Iris pigment epithelial cell (primary cell): Measurements from ENCODE around the gene HK1.
A peak's percentile ranks its signal among the peaks of the same experiment; 100 is the strongest.

Experiments
- DNase-seq: peaks from one replicate; pipeline ENCODE4 v3.0.0-alpha.2; 2011; ENCODE audit warnings: low read depth

Gene HK1

DNA sequence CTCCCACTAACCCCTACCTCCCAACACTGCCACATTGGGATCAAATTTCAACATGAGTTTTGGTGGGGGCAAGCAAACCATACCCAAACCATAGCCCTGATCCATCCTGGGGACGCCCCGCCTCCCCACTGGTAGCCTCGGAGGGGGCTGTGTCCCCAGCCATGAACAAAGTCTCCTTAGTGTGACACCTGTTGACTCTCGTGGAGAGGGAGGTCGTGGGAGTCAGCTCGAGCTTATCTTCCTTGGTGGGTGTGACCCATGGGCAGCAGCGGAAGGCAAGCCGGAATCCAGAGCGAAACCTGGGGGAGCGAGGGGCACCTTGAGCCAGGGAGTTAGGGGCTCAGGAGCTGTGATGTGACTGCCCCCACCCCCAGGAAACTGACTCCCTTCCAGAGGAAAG is 126.5 kb downstream of the HK1 start:
- DNase-seq = no peak

DNA sequence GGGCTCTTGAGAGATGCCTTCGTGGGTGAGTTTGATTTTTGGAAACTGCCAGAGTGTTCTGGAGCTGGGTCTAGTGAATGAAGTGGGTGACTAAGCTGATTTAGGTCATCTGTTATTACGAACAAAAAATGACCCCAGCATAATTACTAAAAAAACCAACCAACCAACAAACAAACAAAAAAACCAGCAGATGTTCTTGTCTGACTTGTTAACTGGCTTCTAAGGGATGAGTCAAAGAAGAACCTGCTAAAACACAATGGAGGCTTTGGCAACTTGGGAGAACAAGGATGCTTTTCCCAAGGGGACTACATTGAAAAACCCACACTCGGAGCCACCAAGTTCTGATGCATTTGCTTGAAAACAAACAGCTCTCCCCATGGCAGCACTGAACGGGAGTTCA is 126.9 kb downstream of the HK1 start:
- no peak for DNase-seq

DNA sequence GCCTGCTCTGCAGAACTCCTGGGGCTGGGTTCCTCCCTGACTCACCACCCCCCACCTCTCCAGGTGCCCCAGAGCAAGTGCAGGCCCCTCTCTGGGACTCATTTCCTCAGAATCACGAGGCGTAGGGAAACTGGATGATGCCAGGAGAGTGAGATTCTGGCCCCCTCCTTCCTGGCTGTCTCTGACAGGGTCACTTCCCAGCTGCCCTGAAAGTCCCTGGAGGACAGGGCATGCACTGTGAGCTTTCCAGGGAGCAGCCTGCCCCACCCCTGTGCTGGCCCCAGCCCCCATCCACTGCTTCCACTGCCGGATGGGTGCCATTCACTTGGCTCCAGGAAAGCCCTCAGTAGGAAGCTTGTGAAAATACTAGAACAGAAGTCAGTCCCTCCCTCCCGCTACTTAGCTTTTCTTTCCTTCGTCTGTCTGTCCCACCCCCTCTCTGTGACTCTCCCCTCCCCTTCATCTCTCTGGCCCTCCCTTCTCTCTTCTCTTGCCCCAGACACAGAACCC is 128.1 kb downstream of the HK1 start:
- DNase-seq = no peak

DNA sequence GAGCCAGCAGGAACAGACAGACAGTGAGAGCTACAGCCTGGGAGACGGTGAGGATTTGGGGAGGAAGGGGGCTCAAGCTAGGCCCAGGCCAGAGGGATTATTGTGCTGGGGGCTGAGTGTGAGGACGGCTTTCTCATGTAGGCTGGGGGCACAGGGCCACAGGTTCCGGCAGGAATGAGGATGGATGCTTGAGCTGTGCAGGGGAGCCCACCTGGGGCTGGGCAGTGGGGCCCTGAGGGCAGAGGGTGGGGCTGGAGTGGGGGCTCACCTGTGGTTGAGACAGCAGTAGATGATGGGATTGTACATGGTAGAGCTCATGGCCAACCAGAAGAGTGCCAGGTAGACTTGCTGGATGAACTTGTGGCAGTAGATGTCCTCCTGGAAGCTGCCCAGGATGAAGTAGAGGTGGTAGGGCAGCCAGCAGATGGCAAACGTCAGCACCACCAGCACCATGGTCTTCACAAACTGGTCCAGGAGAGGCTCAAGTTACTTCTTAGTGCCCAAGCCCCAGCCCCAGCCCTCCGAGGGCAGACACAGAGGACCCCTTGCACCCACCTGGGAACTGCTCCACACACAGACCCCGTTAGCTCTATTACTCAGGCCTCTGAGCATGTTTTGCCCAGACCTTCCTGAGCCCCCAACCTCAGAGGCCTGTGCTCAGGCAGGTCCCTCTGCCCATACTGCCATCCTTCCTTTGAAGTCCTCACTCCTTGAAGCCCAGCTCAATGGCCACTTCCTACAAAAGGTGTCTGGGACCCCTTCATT is 128.7 kb downstream of the HK1 start:
- no peak for DNase-seq

DNA sequence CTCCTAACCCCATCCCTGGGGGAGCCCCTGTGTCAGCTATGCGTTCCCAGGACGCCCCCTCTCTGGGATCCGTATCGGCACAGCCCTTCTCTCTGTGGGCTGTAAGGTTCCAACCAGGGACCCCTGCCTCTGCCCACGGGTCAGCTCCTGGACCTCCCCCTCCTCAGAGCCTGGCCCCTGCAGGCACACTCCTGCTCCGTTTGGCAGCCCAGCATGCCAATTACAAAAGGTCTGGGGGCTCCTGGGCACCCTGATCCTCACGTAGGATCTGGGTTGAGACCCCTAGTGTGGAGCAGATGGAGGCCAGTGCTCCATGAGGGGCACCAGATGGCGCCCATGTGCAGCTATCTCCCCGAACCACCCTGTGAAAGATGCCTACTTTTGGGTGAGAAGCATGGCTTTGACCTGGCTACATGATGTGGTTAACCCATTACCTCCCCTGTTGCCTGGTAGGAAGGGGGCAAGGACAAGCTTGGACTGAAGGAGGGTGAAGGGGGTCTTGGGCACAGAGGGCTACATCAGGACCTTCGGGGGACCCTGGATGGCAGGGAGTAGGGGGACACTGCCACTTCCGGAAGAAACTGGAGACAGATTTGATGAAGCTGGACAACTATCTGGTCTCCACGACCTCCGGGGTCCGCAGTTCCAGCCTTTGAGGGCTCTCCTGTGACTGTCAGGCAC is 129.5 kb downstream of the HK1 start:
- no peak for DNase-seq

DNA sequence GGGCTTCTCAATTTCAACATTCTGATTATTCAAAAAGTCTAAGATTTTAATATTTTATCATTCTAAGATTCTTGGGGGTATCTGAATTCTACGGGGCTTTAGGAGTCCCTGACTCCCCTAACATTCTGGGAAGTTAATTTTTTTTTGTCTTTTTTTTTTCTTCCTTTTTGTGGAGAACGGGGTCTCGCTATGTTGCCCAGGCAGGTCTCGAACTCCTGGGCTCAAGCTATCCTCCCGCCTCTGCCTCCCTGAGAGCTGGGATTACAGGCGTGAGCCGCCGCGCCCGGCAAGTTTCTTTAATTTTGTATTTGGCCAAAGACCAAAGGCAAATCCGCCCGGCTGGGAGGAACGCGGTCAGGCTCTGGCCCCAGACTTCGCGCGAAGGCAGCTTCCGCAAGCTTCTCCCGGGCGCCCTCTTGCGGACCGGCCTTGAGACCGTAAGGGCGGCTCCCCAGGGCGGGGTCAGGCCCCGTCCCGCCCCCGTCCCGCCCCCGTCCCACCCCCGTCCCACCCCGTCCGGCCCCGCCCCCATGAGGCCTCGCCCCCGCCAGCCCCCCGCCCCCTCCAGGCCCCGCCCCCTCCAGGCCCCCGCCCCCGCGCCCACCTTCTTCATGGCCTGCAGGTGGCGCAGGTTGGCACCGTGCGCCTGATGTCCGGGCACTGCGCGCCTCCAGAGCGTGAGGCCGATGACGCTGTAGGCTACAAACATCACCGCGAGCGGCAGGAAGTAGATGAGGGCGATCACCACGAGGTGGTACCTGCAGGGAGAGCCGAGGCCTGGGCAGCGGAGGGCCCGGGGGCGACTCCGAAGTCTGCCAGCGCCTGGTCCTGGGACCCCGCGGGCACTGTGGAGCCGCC is 130.3 kb downstream of the HK1 start:
- DNase-seq = peak; percentile 93

DNA sequence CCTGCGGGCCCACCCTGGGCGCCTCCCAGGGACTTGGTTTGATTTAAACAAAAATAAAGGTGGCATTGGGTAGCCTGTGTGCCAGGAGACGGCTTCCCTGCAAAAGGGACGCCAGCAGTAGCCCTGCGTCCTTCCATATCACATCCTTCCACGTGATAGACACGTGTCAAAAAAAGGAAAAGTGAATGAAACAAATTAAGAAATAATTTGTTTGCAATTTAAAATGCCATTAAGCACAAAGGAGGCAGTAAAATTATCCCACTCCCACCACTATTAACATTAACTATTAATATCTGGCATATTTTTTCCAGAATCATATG is 130.8 kb downstream of the HK1 start:
- DNase-seq = no peak

DNA sequence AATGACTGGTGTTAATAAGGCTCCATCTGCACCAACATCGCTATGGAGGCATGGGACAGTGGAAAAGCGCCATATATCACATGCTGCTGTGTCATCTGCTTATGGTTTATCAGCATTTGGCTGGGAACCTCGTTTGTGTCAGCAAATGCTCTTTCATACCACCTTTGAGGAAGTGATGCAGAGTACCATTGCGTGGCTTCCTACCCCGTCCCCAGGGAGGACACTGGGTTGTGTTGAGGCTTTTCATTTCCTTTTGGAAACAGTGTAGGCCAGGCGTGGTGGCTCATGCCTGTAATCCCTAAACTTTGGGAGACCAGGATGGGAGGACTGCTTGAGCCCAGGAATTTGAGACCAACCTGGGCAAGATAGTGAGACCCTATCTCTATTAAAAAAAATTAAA is 131.7 kb downstream of the HK1 start:
- DNase-seq = no peak

DNA sequence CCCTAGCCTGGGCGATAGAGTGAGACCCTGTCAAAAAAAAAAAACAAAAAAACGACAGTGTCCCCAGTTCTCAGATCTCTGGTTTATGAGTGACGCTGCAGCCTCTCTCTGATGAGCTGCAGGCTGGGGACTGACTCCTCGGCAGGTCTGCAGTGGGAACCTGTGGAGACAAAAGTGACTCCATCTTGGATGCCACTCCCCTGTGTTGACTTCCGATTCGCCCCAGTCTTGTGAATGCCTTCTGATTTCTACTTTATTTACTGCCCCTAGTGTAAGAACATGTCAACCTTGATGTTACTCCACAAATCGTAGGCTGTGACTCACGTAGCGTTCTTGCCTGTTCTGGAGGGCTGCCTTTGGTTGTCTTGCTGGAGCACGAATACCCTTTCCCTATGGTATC is 132.2 kb downstream of the HK1 start:
- DNase-seq = no peak

DNA sequence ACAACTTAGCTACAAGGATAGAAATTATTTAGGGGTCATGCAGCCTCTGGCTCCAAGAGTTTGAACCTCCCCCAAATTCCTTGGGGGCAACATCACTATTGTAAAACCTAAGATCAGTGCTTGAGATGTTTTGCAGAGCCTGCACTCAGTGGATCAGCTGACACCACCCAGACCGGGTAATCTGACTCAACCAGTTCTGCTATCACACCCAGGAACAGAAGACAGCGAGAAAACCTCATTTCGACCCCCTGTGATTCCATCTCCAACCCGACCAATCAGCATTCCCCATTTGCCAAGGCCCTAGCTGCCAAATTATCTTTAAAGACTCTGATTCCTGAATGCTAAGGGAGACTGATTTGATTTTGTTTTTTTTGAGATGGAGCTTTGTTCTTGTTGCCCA is 133.2 kb downstream of the HK1 start:
- DNase-seq = no peak

DNA sequence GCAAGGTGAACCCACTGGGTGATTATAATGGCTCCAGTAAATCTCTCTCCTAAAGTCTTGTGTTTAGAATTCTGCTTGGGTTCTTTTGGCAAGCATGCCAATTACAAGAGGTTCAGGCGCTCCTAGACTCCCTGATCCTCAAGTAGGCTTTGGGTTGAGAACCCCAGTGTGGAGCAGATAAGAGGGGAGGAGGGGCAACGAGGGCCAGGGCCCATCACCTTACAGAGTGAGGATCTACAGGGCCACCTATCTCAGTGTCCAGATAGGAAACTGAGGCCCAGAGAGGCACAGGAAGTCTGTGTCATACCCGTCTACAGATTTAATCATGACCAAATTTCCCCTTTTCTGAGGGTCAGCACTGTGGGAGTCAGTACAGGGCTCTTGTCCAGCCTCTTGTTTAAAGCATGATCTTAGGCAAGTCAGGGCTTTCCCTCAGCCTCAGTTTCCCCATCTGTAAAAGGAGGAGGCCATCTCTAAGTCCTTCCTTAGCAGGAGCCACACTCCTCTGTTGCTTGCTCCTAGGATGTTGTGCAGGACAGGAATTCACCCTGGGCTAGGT is 134.0 kb downstream of the HK1 start:
- DNase-seq = no peak

DNA sequence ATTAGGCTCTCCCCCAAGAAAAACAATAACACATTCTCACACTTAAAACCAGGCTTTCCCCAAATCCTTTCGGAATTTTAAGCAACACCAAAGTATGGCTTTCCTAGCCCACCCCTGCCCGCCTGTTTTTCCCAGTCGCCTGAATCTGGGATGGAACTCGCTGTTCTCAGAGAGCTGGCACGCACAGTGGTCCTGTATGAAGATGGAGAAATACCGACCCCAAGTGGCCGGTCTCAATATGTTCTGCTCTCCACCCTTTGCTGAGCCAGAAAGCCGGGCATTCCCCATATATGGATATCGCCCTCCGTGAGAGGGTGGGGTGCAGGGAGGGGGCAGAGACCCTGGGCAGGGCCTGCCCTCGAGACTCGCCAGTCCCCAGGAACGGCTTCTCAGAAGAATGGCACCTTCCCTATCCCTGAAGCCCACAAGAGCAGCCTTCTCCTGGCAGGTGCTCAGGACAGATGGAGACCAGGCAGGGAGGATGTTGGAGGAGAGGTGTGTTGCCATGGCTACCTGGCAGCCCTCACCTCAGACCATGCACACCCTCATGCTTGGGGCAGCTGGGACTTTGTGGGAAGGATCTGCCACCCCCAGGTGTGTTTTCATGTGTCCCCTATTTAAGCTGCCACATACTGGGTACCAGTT is 135.0 kb downstream of the HK1 start:
- DNase-seq = peak; percentile 68

DNA sequence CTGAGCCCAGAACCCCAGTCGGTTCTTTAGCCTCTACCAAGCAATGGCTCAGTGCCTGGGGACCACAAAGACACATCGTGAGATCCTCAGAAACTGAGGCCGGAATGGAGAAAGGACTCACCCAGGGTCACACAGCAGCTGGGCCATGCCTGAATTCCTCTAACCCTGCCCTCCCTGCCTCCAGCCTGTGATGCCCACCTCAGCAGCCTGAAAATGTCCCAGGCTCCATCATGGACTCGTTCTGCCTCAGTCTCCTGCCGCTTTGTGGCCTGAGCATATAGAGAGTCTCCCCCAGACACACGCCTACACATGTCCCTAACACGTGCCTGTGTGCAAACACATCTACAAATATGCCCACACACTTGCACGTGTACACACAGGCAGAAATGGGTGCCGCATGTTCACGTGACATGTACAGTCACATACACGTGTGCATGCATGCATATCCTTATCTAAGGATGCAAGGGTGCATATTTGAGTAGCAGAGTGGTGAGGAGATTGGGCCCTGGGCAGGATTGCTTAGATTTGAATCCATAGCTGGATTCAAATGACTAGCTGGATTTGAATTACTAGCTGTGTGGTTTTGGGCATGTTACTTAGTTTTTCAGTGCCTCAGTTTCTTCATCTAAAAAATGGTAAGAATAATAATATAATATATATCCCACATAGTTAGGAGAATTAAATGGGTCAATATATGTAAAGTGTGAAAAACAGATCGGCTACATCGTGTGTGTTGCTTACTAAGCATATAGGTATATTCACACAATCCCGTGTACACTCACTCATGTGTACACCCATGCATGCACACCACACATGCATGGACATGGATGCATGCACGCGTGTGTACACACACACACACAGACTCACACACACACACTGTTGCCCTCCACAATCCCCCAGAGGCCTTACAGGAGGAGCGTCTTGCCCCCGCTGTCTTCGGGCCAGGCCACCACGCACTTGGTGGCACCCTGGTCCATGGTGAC is 136.0 kb downstream of the HK1 start:
- no peak for DNase-seq

DNA sequence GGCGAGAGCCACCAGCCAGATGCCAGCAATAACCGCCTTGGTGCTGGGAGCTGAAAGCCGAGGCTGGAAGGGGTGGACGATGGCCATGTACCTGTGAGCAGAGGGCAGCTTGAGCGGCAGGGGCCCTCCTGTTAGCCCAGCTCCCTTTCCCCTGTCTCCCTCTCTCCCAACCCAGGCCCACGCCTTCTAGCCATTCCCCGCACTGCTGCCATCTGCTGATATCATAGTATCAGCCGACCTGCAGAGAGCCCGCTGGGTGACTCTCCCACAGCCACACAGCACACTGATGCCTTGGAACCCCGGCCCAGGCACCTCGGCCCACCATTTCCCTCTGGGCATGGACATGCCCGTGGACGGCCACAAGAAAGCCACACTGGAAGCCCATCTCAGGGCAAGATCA is 136.8 kb downstream of the HK1 start:
- DNase-seq = no peak

DNA sequence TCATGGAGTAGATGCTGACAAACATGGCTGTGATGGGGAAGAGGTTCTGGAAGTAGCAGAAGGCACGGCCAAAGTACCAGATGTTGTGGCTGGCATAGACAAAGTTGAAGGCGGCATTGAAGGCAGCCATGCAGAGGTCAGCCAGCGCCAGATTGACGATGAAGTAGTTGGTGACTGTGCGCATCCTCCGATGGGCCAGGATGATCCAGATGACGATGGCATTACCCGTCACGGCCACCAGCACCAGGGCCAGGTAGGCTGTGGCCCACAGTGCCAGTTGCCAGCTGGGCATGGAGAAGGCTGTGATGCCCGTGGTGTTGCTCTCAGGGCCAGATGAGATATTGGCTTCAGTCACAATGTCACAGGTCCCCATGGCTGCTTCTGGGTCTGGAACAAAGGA is 137.7 kb downstream of the HK1 start:
- no peak for DNase-seq

DNA sequence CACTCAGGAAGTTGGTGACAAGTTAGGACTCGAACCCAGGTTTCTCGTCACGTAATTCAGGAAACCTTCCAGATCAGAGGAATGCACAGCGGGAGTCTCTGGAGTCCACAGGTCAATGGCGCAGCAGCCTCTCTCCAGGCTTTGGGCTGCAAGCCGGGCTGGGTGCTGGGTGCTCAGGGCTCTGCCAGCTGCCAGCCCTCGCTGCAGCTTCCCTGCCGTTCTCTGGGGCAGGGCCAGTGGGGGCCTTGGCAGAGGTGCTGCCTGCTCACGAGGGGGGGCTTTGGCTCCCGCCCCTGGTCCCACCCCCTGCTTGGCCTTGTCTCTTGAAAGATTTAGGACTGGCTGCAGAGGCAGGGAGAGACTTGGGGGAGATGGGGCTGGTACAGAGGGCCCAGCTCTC is 138.4 kb downstream of the HK1 start, which contains the start of gene TACR2:
Gene TACR2, minus strand, starts transcription at position 224 of the 400 bp plus-strand sequence. CDS start 595 bp downstream, outside the sequence.
- DNase-seq = no peak

DNA sequence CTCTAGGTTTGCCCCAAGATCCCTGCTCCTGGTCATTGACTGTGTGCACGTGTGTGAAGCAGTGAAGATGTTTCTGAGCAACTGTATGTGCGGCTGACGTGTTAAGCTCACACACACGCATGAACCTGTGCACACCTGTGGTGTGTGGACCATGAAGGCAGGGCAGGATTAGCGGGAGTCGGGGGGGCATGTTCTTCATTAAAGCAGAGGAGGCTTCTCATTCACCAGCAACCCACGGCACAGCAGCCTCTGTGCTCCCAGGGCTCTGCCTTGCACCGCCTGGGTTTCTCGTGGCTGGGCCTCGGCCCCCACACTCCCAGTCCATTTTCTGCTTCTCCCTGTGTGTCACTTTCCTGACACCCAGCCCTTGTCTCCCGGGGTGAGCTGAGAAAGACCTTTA is 139.2 kb downstream of the HK1 start:
- DNase-seq = no peak

DNA sequence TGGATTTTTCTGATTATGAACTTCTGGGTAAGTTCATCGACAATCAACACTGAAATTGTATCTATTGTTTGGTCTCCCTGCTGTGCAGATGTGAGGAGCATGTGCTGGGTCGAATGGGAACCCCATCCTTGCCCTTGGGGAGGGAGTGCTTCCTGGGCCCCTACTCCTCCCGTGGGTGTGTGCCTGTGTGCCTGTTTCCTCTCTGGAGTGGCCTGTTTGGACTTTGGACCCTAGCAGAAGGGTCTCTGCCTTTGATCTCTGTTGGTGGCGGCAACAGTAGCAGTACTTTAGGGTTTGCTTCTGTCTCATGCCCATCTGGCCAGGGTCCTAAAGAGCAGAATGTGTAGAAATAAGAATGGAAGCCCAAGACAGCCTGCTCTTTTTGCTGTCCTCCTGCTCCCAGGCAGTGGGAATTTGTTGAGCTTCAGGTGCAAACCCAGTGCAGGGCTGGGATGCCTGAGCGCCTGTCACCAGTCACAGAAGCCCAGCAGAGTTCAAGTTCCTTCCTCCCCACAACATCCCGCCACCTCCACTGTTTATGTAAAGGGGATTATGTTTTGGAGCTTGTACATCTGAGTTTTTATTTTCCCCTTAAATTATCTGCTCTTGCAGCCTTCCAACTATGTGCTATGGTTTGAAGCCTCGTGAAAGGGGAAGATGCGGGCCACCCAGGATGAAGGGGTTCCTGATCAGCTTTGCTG is 139.9 kb downstream of the HK1 start:
- DNase-seq = no peak

DNA sequence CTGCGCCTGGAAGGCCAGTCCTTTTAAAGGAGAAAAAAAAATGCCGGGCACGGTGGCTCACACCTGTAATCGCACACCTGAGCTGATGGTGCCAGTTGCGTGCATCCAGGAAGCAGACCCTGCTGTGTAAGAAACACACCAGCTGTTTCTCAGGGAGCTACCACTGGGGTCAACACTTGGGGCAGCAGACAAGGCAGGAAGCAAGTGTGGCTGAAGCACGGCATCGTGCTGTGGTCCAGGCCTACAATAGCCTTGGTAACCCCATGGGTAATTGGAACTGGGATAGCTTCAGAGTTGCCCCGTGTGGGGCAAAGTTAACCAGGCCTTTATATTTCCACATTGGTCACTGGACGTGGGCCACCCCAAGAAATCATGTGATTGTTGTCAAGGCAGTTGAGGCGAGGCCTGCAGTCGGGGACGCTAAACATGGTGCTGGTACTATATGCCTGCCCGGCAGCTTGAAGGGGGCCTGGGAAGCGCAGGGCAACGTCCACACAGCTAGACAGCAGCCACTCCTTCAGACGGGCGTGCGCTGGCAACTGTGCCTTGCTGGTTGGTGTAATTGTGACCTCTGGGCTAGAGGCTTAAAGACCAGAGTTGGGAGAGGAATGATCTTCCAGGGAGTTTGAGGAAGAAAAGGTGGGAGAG is 140.9 kb downstream of the HK1 start:
- DNase-seq = no peak

DNA sequence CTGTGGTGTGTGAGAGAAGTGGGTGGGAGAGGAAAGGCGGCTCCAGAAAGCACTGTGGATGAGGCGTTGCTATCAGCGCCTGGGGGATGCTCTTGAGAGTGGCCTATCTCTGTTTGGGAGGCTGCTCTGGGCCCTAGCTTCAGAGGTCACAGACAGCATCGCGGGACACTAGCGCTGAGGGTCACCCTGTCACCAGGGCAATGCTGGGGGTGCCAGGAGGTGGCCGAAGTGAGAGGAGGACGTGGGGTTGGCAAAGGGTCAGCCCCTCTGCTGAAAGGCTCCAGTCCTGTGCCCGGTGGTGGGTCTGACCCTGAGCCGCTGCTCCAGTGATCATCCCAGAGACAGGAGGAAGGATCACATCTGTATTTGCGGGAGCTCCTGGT is 141.4 kb downstream of the HK1 start:
- DNase-seq = no peak
